Hepatocyte (in vitro differentiated cells): ENCODE measurements around the gene AOPEP.

Experiments
- EZH2 ChIP-seq: fragments of 200-600 bp; sonication (generic); IDR thresholded peaks from 2 replicates; pipeline ENCODE4 v1.6.1; 2016; ENCODE audit warnings: antibody characterized with exemption, mild to moderate bottlenecking, borderline replicate concordance
- TF ChIP-seq, protein P1 (sequence below): fragments of 200-600 bp; sonication (generic); IDR thresholded peaks from 2 replicates; pipeline ENCODE4 v1.5.1; 2016; ENCODE audit warnings: antibody characterized with exemption, mild to moderate bottlenecking; ENCODE audit not compliant: poor library complexity

DNA sequence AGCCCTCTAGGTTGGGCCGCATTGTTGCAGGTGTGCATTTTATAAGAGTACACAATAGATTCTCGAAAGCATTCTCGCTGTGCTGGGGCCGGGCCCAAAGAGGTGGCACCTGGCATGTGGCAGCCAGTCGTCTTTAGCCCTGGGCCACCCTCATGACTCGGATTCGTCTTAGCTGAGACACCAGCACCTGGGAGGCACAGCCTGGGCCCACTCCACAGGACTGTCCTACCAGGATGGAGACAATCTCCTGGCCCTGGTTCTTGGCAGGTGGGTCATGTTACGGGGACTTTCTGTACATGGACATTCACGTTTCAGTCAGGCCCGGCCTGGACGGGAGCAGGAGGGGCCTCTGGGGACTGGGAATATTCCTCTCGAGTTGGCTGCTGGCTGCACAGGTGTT lies 378.5 kb downstream of the AOPEP start:
- TF ChIP-seq, protein P1, sequence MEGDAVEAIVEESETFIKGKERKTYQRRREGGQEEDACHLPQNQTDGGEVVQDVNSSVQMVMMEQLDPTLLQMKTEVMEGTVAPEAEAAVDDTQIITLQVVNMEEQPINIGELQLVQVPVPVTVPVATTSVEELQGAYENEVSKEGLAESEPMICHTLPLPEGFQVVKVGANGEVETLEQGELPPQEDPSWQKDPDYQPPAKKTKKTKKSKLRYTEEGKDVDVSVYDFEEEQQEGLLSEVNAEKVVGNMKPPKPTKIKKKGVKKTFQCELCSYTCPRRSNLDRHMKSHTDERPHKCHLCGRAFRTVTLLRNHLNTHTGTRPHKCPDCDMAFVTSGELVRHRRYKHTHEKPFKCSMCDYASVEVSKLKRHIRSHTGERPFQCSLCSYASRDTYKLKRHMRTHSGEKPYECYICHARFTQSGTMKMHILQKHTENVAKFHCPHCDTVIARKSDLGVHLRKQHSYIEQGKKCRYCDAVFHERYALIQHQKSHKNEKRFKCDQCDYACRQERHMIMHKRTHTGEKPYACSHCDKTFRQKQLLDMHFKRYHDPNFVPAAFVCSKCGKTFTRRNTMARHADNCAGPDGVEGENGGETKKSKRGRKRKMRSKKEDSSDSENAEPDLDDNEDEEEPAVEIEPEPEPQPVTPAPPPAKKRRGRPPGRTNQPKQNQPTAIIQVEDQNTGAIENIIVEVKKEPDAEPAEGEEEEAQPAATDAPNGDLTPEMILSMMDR, result no peak
- no peak for TF ChIP-seq EZH2
